Colonic mucosa (tissue), 4 donors: Measurements from ENCODE around the gene TSFM. TPM values are rescaled to one million over a fixed set of nuclear protein-coding genes. Genes with fewer than 3 reads are reported as not detected.

Experiments used
- DNase-seq: peaks from one replicate; pipeline ENCODE4 v3.0.0-alpha.2; 2020
- H3K27ac ChIP-seq: fragments of 200-600 bp; one replicate; pipeline ENCODE4 v1.8.0; 2021
- H3K27me3 ChIP-seq: fragments of 200-600 bp; one replicate; pipeline ENCODE4 v1.8.0; 2021
- H3K36me3 ChIP-seq: fragments of 200-600 bp; one replicate; pipeline ENCODE4 v1.8.0; 2021
- H3K4me1 ChIP-seq: fragments of 200-600 bp; one replicate; pipeline ENCODE4 v1.8.0; 2021; ENCODE audit warnings: mild to moderate bottlenecking
- H3K4me3 ChIP-seq: fragments of 200-600 bp; one replicate; pipeline ENCODE4 v1.8.0; 2021
- H3K9ac ChIP-seq, 2 donors: one replicate each; pipeline ENCODE4 v1.7.0; 2013; ENCODE audit warnings: control low read depth in 2 of 2, low read depth in 2 of 2, low read length in 2 of 2
- H3K9me3 ChIP-seq: fragments of 200-600 bp; one replicate; pipeline ENCODE4 v1.8.0; 2021
- intact Hi-C: fragments of 100-400 bp; cut with DNase I; formaldehyde crosslinking; loops from one replicate; pipeline ENCODE4 v1.14.1; 2022
- total RNA-seq, 2 donors: library from RNA; stranded (reverse); fragmentation: NEBNext Ultra II Directional in 1 of 2; extraction: Animal tissue kit (Norgen Biotek cat#: 25700) in 1 of 2; gene quantifications; one replicate each; pipeline ENCODE4 v1.2.1, GENCODE V29; 2021
- TF ChIP-seq, protein P1 (sequence below): fragments of 200-600 bp; IDR thresholded peaks from one replicate; pipeline ENCODE4 v1.8.0; 2022; ENCODE audit warnings: antibody characterized with exemption, mild to moderate bottlenecking
- donor health status: healthy.
- donor health status: DM: no; HTN: no; CAD: no.
- donor health status: DM: no; HTN: no; CAD: no.

TSFM gene
- total RNA-seq, 2 donors from 2014 or later: 35.6 to 68.9 TPM

DNA sequence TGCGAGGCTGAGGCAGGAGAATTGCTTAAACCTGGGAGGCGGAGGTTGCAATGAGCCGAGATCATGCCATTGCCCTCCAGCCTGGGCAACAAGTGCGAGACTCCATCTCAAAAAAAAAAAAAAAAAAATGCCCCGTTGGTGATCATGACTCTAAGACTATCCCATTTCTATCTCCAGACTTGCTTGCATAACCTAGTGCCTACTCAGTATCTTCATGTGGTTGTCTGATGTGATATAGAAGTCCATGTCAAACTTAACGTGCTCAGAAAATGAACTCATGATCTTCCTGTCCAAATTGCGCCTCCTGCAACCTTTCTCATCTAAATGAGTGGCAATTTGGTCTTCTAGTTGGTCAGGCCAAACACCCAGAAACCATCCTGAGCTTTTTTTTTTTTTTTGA lies 4.7 kb upstream of the TSFM start:
- Histone ChIP-seq H3K9me3 (no peaks in the 10 kb centered on the region), H3K4me1 (no peaks in the 10 kb centered on the region), H3K4me3 (no peak overlapping the region), H3K27ac (no peak overlapping the region), H3K9ac (no peak overlapping the region), H3K27me3 (no peaks in the 10 kb centered on the region), H3K36me3 (no peaks in the 10 kb centered on the region)
- DNase-seq: no peak
- TF ChIP-seq, protein P1, sequence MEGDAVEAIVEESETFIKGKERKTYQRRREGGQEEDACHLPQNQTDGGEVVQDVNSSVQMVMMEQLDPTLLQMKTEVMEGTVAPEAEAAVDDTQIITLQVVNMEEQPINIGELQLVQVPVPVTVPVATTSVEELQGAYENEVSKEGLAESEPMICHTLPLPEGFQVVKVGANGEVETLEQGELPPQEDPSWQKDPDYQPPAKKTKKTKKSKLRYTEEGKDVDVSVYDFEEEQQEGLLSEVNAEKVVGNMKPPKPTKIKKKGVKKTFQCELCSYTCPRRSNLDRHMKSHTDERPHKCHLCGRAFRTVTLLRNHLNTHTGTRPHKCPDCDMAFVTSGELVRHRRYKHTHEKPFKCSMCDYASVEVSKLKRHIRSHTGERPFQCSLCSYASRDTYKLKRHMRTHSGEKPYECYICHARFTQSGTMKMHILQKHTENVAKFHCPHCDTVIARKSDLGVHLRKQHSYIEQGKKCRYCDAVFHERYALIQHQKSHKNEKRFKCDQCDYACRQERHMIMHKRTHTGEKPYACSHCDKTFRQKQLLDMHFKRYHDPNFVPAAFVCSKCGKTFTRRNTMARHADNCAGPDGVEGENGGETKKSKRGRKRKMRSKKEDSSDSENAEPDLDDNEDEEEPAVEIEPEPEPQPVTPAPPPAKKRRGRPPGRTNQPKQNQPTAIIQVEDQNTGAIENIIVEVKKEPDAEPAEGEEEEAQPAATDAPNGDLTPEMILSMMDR: no peak
- intact Hi-C loops: no loop called here

DNA sequence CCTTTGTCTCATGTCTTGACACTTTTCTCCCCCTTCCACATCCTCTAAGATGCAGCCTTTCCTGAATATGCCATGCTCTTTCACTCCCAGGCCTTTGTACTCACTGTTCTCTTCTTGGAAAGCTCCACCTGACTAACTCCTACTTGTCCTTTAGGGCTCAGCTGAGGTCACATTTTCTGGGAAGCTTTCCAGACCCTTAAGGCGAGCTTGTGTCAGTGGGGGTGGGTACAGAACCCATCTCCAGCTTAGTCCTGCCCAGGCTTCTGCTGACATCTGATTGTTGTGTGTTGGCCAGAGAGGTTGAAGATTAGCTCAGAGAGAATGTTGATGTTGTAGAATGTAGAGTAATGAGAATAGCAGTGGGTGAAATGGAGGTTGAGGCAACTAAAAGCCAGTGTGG lies 2.9 kb upstream of the TSFM start:
- DNase-seq: no peak
- no peak overlapping the region for H3K9ac ChIP-seq
- TF ChIP-seq, protein P1: no peak
- no peak overlapping the region for H3K4me3 ChIP-seq
- intact Hi-C loops: loop anchor here (5.0 kb wide), 1 partner anchor 53 kb away; no protein-coding TSS in a partner anchor
- H3K9me3 ChIP-seq: no peaks in the 10 kb centered on the region
- no peaks in the 10 kb centered on the region for H3K4me1 ChIP-seq
- no peaks in the 10 kb centered on the region for H3K36me3 ChIP-seq
- no peak overlapping the region for H3K27ac ChIP-seq
- H3K27me3 ChIP-seq: no peaks in the 10 kb centered on the region

DNA sequence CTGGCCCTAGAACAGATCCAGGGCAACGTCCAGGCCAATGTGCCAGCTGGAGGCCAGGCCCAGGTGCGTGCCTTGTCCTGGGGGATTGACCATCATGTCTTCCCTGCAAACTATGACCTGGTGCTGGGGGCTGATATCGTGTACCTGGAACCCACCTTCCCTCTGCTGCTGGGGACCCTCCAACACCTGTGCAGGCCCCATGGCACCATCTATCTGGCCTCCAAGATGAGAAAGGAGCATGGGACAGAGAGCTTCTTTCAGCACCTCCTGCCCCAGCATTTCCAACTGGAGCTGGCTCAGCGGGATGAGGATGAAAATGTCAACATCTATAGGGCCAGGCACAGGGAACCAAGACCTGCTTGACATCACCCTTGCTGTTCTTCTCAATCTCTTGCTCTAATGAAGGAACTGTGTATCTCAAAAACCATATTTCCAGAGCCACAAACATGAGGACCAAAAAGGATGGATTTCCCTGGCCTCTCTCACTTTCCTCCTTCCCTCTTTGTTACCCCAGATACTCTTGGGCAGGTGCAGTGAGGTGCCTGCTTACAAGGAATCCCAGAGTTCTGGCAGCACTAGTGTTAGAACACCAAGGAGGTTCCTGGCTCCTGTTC lies 2.2 kb upstream of the TSFM start:
- Histone ChIP-seq H3K27me3 (no peaks in the 10 kb centered on the region), H3K4me1 (no peaks in the 10 kb centered on the region), H3K36me3 (no peaks in the 10 kb centered on the region), H3K9ac (no peak overlapping the region), H3K27ac (no peak overlapping the region), H3K4me3 (no peak overlapping the region), H3K9me3 (no peaks in the 10 kb centered on the region)
- intact Hi-C loops: loop anchor here (5.0 kb wide), 1 partner anchor 52 kb away; no protein-coding TSS in a partner anchor
- TF ChIP-seq, protein P1: no peak
- DNase-seq: no peak

DNA sequence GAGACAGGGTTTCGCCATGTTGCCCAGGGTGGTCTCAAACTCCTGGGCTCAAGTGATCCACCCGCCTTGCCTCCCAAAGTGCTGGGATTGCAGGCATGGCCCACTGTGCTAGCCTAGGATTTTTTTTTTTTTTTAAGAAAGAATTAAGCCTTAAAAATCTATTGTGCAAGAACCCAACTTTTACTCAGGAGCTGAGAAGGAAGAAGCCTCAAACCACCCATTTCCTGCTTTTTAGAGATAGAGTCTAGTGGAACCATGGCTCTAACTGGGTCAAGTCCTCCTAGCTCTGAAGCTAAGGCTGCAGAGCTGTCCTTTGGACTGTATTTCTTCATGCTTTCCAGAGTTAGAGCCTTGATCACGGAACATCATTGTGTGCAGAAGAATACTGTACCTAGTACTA lies 1.3 kb upstream of the TSFM start:
- intact Hi-C loops: loop anchor here (5.0 kb wide), 1 partner anchor 51 kb away; no protein-coding TSS in a partner anchor
- Histone ChIP-seq H3K27me3 (no peaks in the 10 kb centered on the region), H3K36me3 (no peaks in the 10 kb centered on the region), H3K9ac (no peak overlapping the region), H3K4me1 (no peaks in the 10 kb centered on the region), H3K27ac (no peak overlapping the region), H3K4me3 (no peak overlapping the region), H3K9me3 (no peaks in the 10 kb centered on the region)
- no peak for DNase-seq
- TF ChIP-seq, protein P1: no peak

DNA sequence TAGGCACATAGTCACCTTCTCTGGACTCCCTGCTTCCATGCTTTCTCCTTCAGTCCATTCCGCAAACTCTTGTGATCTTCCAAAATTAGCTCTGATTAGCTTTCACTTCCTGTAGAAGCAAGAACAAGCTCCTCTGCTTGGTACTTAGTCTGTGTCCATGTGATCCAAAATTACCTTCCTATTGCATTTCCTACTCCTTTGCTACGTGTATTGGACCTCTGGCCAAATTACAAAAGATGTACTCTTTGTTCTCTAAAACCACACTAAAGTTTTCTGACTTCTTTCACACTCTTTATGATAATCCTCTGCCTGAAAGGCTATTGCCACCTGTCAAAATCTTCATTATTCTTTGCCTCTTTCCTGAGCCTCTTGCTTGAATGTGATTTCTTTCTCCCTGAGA lies 786 bp upstream of the TSFM start:
- H3K4me3 ChIP-seq: no peak overlapping the region
- no peak for DNase-seq
- intact Hi-C loops: loop anchor here (5.0 kb wide), 1 partner anchor 50 kb away; no protein-coding TSS in a partner anchor
- no peak overlapping the region for H3K27ac ChIP-seq
- H3K4me1 ChIP-seq: no peaks in the 10 kb centered on the region
- TF ChIP-seq, protein P1: no peak
- no peaks in the 10 kb centered on the region for H3K9me3 ChIP-seq
- no peaks in the 10 kb centered on the region for H3K36me3 ChIP-seq
- no peaks in the 10 kb centered on the region for H3K27me3 ChIP-seq
- no peak overlapping the region for H3K9ac ChIP-seq
